Frontal cortex (tissue), 4 donors: ENCODE results near the gene FGF21. TPM values are rescaled to one million over a fixed set of nuclear protein-coding genes. Genes with fewer than 3 reads are reported as not detected.
"Not testable (repeated sequence)": the region's sequence is repeated elsewhere in the genome, so short reads cannot be mapped to it uniquely, and the experiment has no call there.

Source experiments
- DNase-seq, 2 donors: peaks; one replicate each; pipeline ENCODE4 v3.0.0; 2012; ENCODE audit warnings: low spot score in 2 of 2
- FAIRE-seq: peaks from 2 replicates; lab custom pipeline; 2012; peaks lifted over from hg19 to GRCh38; lab: Jason Lieb, UNC
- total RNA-seq: library from RNA; depleted of rRNA; stranded (reverse); fragments of >200 nt; gene quantifications from one replicate; pipeline ENCODE4 v1.2.3, GENCODE V29; 2014
- donor health status: control.
- donor health status: control.
- donor health status: control.

The FGF21 gene
- total RNA-seq, 1 donor from 2014 or later: not detected

GRCh38 chr19:48777139-48777538 lies 21.8 kb downstream of the FGF21 start:
- no peak for FAIRE-seq
- DNase-seq: no peak

GRCh38 chr19:48777720-48778119 lies 22.4 kb downstream of the FGF21 start:
- FAIRE-seq (no peak), DNase-seq (no peak)

- no peak for DNase-seq
- no peak for FAIRE-seq
These were observed 24.3 kb downstream of the FGF21 start for GRCh38 chr19:48779636-48780035.

- DNase-seq (no peak), FAIRE-seq (no peak)
These were observed 25.5 kb downstream of the FGF21 start for GRCh38 chr19:48780631-48781391.

- FAIRE-seq: no peak
- no peak for DNase-seq
These were observed 29.2 kb downstream of the FGF21 start for GRCh38 chr19:48784527-48784926.

GRCh38 chr19:48786422-48786821 lies 31.1 kb downstream of the FGF21 start:
- FAIRE-seq, DNase-seq: not testable (repeated sequence)

DNA sequence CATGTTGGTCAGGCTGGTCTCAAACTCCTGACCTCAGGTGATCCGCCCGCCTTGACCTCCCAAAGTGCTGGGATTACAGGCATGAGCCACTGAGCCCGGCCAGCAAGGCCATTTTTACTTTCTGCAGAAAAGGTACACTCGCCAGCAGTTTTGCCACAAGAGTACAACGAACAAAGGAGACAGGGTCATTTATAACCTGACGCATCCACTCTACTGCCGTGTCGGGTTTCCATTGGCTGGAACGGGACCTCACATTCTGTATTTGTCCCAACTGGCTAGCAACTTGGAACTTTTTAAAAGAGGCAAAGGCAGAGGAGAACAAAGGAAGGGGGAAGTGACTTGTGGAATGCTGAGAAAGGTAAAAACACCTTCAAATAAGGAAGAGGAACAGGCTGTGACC lies 32.0 kb downstream of the FGF21 start:
- FAIRE-seq, DNase-seq: not testable (repeated sequence)

DNA sequence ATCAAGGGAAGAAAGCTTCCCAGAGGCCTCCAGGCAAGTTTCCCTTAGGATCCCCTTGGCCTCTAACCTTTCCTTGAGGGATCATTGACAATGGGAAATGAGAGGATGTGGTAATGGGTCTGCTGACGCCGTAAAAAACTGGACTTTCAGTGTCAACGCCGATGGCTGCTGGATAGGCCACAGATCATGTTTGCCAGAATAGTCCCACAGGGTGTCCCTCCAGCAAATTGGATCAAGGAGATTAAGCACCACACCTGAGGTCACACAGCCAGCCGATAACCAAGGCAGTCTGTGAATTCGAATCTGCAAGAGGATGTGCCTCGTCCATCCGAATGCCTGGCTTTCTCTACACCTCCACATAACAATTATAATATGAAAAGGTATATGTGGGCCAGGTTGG lies 37.9 kb downstream of the FGF21 start:
- FAIRE-seq: no peak
- no peak for DNase-seq

- no peak for DNase-seq
- FAIRE-seq: no peak
These were observed 39.0 kb downstream of the FGF21 start for GRCh38 chr19:48794291-48794690.

DNA sequence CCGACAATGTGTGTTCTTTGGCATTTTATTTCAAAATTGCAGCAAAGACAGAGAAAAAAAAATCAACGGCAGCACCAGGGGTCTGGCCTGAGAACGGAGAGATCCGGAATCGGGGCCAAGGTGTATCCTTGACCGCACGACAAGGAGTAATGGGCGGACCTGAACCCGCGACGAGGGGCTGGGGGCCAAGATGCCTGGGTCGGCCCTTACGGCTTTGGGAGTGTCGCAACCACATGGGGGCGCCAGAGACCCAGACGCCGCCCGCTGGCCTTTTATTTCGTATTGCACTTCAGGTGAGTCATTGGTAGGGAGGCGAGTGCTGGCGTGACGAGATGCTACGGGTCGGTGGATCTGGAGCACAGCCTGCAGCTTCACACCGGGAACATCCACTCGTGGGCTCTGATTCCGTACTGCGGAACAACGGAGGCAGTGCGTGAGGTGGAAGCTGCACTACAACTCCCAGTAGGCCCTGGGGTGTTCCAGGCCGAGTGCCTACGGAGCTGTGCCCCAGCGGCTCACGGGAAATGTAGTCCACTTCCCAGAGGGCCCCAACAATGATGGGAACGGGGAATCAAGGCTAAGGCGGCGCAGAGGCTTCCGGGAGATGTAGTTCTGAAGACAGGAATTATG lies 39.8 kb downstream of the FGF21 start:
- DNase-seq: peak; percentile 90 to 95
- no peak for FAIRE-seq

DNA sequence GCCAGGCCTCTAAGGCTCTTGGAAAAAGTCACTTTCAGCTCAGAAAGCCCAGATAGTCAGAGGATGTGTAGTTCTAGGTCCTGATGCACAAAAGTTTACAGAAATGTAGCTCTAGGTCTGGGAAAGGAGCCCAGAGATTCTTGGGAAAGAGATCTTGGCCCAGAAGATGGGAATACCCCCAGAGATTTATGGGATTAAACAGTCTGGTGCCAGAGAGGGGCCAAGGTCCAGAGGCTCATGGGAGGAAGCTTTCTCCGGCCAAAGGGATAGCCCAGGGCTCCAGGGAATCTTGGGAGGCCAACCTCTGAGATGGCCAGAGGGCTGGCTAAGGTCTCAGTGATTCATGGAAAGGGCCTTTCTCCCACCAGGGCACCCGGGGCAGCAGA lies 40.4 kb downstream of the FGF21 start:
- DNase-seq (no peak), FAIRE-seq (no peak)

DNA sequence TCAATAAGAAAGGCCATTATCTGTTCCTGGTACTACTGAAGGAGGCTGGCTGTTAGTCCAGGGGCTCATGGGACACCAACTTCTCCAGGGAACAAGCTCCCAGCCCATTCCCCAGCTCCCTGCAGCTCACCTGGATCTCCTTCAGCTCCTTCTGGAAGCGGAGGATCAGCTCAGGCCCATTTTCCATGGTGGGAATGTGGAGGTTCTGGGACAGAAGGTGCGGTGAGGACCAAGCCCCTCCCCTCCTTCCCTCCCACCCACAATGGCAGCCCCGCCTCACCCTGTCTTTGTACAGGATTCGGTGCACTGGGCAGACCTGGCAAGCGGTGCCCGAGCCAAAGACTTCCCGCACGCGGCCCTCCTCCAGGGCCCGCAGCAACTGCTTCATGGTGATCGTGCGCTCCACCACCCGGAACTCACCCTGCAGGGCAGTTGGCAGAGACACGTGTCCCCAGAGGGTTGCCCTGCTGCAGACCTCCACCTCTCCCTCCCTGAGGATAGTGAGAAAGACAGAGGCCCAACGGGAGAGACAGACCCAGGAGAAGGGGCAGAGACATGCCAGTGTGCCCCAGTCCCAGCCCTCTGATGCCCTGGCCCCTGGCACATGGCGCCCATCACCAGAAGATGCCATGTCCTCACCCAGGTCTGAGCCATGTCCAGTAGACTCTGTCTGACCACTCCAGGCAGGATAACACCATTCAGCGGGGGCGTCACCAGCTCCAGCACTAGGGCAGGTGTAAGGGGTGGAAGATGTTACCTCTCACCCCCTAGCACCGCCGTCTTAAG lies 41.2 kb downstream of the FGF21 start:
- DNase-seq: no peak
- no peak for FAIRE-seq

DNA sequence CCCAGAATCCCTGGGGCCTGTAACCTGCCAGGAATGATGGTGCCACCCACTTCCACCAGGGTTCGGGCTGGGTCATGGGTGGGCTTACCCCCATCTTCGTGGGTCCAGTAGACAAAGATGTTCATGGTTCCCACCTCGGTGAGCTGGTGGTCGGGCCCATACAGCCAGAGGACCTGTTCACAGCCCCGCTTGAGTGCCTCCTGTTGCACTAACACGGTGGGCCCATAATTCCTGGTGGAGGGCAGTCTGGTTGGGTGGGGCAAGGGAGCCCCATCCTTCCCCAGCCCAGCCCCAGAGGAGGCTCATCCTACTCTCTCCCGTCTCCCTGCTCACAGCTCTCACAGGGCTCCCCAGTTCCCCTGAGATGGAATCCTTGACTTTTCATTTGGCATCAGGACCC lies 41.8 kb downstream of the FGF21 start:
- no peak for DNase-seq
- FAIRE-seq: no peak

DNA sequence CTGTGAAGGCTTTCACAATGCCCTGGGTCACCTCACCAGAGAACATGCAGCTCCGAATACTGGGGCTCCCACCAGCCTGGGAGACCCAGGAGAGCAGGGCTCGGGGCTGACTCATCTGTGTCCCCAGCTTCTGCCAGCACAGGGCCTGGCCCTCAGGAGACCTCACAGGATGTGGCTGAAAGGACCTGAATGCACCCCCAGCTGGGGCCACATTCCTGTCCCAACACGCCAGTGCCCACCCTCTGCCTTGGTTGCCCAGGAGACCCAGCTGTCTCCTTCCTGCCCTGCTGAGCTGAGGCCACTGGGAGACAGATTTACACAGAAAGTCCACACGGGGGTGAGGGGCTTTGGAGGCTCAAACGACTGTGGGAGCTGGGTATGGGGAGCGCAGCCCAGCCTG lies 43.6 kb downstream of the FGF21 start:
- FAIRE-seq: no peak
- DNase-seq: peak in 1 of 2 donors; percentile 23

DNA sequence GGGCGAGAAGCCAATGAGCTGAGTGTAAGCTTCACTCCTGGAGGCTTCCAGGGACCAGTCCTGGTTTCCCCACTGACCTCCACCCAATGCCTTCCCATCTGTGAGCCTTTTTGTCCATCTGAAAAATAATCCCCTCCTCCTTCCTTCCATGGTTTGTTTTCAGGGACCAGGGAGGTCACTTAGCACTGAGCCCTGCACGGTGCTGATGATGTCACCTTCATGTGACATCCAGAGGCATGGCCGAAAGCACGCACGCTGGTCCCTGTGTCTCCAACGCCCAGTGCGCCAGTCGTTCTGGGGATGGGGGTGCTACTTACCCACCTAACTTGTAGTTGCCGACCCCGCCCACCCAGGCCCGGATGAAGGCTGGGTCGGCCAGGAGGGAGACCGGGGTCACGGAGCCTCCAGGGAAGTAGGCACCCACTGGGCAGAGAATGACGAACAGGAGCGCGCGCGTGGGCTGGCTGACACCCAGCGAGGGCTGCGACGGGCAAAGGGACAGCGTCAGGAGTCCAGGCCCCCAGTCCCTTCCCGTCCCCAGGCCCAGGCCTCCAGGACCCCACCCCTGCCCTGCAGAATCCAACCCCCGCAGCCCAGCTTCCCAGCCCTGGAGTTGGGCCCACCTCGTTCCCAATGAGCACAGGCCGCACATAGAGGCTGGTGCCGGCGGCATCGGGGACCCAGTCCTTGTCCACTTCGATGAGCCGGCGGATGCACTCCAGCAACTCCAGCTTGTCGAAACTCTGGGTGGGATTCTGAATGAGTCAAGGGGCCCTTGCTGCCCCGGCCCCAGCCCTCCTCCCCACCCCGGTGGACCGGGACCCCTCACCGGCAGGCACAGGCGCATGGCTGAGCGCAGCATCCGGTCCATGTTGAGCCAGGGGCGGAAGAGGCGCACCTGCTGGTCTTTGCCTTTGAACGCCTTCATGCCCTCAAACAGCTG lies 44.3 kb downstream of the FGF21 start:
- DNase-seq: no peak
- FAIRE-seq: no peak

DNA sequence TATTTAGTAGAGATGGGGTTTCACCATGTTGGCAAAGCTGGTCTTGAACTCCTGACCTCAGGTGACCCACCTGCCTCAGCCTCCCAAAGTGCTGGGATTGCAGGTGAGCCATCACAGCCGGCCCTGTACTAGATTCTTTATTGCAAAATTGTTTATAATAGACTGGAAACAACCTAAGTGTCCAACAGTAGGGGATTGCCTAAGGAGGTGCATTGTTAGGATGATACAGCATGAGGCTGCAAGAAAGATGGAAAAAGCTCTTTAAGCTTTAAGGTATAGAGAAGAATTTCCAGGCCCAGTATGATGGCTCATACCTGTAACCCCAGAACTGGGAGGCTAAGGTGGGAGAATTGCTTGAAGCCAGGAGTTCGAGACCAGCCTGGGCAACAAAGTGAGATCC lies 47.3 kb downstream of the FGF21 start:
- DNase-seq (no peak), FAIRE-seq (no peak)

DNA sequence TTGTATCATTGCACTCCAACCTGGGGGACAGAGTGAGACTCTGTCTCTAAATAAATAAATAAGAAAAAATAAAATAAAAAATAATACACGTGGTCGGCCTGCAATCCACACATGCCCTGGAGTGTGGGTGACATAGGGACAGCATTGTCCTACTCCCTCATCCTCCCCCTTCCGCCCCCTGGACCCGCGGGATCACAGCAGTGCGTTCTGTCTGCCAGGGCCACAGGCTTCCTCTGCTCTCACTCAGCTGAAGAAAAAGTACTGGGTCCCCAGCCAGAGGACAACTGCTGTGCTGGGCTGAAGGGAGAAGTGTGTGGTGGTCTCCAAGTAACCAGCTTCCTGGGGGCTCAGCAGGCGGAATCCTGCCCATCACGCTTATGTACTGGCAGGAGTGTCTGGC lies 49.2 kb downstream of the FGF21 start:
- peak; percentile 43 for DNase-seq
- FAIRE-seq: no peak

- DNase-seq: peak in 1 of 2 donors; percentile 8
- no peak for FAIRE-seq
These were observed 50.1 kb downstream of the FGF21 start for GRCh38 chr19:48805452-48805851.

DNA sequence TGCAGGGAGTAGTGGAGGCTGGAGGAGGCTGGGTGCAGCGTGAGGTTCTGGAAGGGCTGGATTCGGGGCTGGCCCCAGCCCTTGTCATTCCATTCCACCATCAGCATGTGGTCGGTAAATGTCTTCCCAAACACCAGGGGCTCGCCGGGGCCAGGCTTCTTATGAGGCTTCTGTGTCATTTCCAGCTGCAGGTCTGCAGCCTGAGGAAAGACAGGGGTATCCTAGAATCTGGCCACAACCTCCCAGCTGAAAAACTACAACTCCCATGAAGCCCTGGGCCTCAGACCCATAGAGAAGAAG lies 51.1 kb downstream of the FGF21 start:
- DNase-seq (peak; percentile 73 to 76), FAIRE-seq (no peak)
